ENCODE data around the gene CAMK1. TPM values are rescaled to one million over a fixed set of nuclear protein-coding genes. Genes with fewer than 3 reads are reported as not detected.

Gene CAMK1
- total RNA-seq, 1 experiment from 2014 or later, result 2.0 TPM

- H3K4me2 ChIP-seq, result peak overlapping the region; percentile 88
- no peak for DNase-seq
- H3K4me1 ChIP-seq (replicated peaks; ENCODE audit: insufficient read depth), result peaks cover 16% of the 10 kb centered on the region
- peaks cover 27% of the 10 kb centered on the region; the same call in 1 of the 2 replicates for H3K36me3 ChIP-seq (ENCODE audit: low read depth)
- H3K27me3 ChIP-seq (ENCODE audit: insufficient read depth, low read depth), result no peaks in the 10 kb centered on the region
- ChIA-PET POLR2A (ENCODE audit: unreplicated experiment) (interaction anchor here (1.0 kb wide), 1 partner anchor 52 kb away, joined by 8 read pairs; the partner anchor contains the start of gene RPUSD3), CTCF (no interaction called here)
- intact Hi-C loops (cut with micrococcal nuclease; ENCODE audit: unreplicated experiment), result loop anchor here (2.0 to 5.0 kb wide), 3 partner anchors 41 to 141 kb away; partner anchors contain the start of genes BRPF1 and CRELD1
- peaks cover 14% of the 10 kb centered on the region; the same call in 1 of the 2 replicates for H3F3A ChIP-seq (ENCODE audit: insufficient read depth, low read depth)
- BruUV-seq (replicated peaks), result TSS peak; percentile 71
- no peaks in the 10 kb centered on the region for H3K9me3 ChIP-seq (ENCODE audit: insufficient read depth, low read depth)
- peak overlapping the region; percentile 89; the same call in 1 of the 2 replicates for H3K27ac ChIP-seq
- TF ChIP-seq, protein P1, sequence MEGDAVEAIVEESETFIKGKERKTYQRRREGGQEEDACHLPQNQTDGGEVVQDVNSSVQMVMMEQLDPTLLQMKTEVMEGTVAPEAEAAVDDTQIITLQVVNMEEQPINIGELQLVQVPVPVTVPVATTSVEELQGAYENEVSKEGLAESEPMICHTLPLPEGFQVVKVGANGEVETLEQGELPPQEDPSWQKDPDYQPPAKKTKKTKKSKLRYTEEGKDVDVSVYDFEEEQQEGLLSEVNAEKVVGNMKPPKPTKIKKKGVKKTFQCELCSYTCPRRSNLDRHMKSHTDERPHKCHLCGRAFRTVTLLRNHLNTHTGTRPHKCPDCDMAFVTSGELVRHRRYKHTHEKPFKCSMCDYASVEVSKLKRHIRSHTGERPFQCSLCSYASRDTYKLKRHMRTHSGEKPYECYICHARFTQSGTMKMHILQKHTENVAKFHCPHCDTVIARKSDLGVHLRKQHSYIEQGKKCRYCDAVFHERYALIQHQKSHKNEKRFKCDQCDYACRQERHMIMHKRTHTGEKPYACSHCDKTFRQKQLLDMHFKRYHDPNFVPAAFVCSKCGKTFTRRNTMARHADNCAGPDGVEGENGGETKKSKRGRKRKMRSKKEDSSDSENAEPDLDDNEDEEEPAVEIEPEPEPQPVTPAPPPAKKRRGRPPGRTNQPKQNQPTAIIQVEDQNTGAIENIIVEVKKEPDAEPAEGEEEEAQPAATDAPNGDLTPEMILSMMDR (conservative IDR thresholded peaks at IDR 0.05), result no peak
- TF ChIP-seq EZH2 (IDR thresholded peaks at IDR 0.05; ENCODE audit: low read depth), result no peak
- H3K79me2 ChIP-seq (ENCODE audit: low read depth), result peaks cover 52% of the 10 kb centered on the region
- no peaks in the 10 kb centered on the region for H3K9me2 ChIP-seq (ENCODE audit: insufficient read depth)
- H3K4me3 ChIP-seq, result peak overlapping the region; percentile 84
- peak overlapping the region; percentile 87 for H2AFZ ChIP-seq
- H4K20me1 ChIP-seq (ENCODE audit: insufficient read depth), result peaks cover 25% of the 10 kb centered on the region
Measured at GRCh38 chr3:9791790-9792404, 22.1 kb upstream of the CAMK1 start.

DNA sequence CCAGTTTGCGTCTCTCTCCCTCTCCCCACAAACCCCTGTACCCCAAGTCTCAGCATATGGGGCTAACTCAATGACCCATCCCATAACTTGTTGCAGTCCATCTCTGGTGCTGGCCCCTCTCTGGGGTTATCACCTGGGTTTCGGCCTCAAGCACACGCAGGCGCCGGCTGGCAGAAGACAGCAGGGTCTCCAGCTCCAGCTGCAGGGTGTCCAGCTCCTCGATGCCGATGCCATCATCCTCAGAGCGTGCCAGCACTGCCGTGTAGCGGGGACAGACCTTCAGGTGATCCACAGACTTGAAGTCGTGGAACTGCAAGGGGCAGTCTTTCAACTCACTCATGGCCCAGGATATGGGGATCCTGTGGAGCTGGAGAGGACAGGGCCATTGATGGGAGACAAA is 21.4 kb upstream of the CAMK1 start:
- H4K20me1 ChIP-seq (ENCODE audit: insufficient read depth), result peaks cover 23% of the 10 kb centered on the region; the same call in 1 of the 2 replicates
- ChIA-PET CTCF (no interaction called here), POLR2A (ENCODE audit: unreplicated experiment) (interaction anchor here (0.8 kb wide), 1 partner anchor 9 kb away, joined by 9 read pairs; no protein-coding TSS in a partner anchor)
- TF ChIP-seq, protein P1 (conservative IDR thresholded peaks at IDR 0.05), result no peak
- no peak for TF ChIP-seq EZH2 (IDR thresholded peaks at IDR 0.05; ENCODE audit: low read depth)
- no peaks in the 10 kb centered on the region for H3K27me3 ChIP-seq (ENCODE audit: insufficient read depth, low read depth)
- H2AFZ ChIP-seq, result no peak overlapping the region
- H3F3A ChIP-seq (ENCODE audit: insufficient read depth, low read depth), result peaks cover 14% of the 10 kb centered on the region; the same call in 1 of the 2 replicates
- DNase-seq, result no peak
- H3K4me2 ChIP-seq, result peak overlapping the region; percentile 88
- peaks cover 32% of the 10 kb centered on the region for H3K36me3 ChIP-seq (ENCODE audit: low read depth)
- peaks cover 47% of the 10 kb centered on the region for H3K79me2 ChIP-seq (ENCODE audit: low read depth)
- no TSS peak for BruUV-seq (replicated peaks)
- H3K27ac ChIP-seq, result no peak overlapping the region
- no peaks in the 10 kb centered on the region for H3K9me3 ChIP-seq (ENCODE audit: insufficient read depth, low read depth)
- H3K9me2 ChIP-seq (ENCODE audit: insufficient read depth), result no peaks in the 10 kb centered on the region
- intact Hi-C loops (cut with micrococcal nuclease; ENCODE audit: unreplicated experiment), result loop anchor here (5.0 kb wide), 1 partner anchor 59 kb away; the partner anchor contains the start of gene BRPF1
- H3K4me1 ChIP-seq (replicated peaks; ENCODE audit: insufficient read depth), result peaks cover 16% of the 10 kb centered on the region
- peak overlapping the region; percentile 84; the same call in 1 of the 2 replicates for H3K4me3 ChIP-seq

DNA sequence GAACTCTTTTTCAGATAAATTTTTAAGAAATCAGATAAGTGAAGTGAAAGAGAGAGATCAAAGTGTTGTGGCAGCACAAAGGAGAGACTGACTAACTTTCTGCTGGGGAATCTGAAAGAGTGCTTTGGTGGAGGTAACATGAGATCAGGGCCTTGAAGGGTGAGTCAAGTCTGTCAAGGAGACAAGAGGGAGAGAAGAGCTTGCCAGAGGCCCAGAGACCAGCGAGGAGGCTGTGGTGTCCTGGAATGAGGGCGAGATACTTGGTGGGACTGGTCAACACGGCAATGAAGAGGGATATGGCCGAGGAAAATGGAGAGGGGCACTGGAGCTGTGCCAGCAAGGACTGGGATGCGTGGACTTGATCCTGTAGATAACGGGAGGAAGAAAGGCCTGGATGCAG is 18.0 kb upstream of the CAMK1 start:
- H3K27me3 ChIP-seq (ENCODE audit: insufficient read depth, low read depth), result no peaks in the 10 kb centered on the region
- H3K4me2 ChIP-seq, result no peak overlapping the region
- no peak overlapping the region for H2AFZ ChIP-seq
- no peaks in the 10 kb centered on the region; the same call in 1 of the 2 replicates for H3F3A ChIP-seq (ENCODE audit: insufficient read depth, low read depth)
- TF ChIP-seq, protein P1 (conservative IDR thresholded peaks at IDR 0.05), result no peak
- no peak for TF ChIP-seq EZH2 (IDR thresholded peaks at IDR 0.05; ENCODE audit: low read depth)
- no peak for DNase-seq
- CTCF ChIA-PET, result no interaction called here
- no peaks in the 10 kb centered on the region for H3K9me3 ChIP-seq (ENCODE audit: insufficient read depth, low read depth)
- no peak overlapping the region for H3K4me3 ChIP-seq
- H3K36me3 ChIP-seq (ENCODE audit: low read depth), result peaks cover 22% of the 10 kb centered on the region
- peaks cover 15% of the 10 kb centered on the region for H3K79me2 ChIP-seq (ENCODE audit: low read depth)
- intact Hi-C loops (cut with micrococcal nuclease; ENCODE audit: unreplicated experiment), result no loop called here
- BruUV-seq (replicated peaks), result no TSS peak
- POLR2A ChIA-PET (ENCODE audit: unreplicated experiment), result interaction anchor here (0.7 kb wide), 1 partner anchor 32 kb away, joined by 5 read pairs; no protein-coding TSS in a partner anchor
- H3K4me1 ChIP-seq (replicated peaks; ENCODE audit: insufficient read depth), result peaks cover 8% of the 10 kb centered on the region
- no peaks in the 10 kb centered on the region for H3K9me2 ChIP-seq (ENCODE audit: insufficient read depth)
- H3K27ac ChIP-seq, result no peak overlapping the region
- H4K20me1 ChIP-seq (ENCODE audit: insufficient read depth), result no peaks in the 10 kb centered on the region

All from PC-9 (cell line).